Osteocyte (in vitro differentiated cells): ENCODE results near the gene VPS13A. TPM values are rescaled to one million over a fixed set of nuclear protein-coding genes. Genes with fewer than 3 reads are reported as not detected.

Experiments used
- DNase-seq: peaks from one replicate; pipeline ENCODE4 v3.0.0; 2021; ENCODE audit warnings: mixed read lengths; ENCODE audit not compliant: unreplicated experiment; ENCODE audit errors: extremely low spot score
- H3K27ac Mint-ChIP-seq: one replicate; pipeline ENCODE4 v1.8.0; 2021; ENCODE audit warnings: mild to moderate bottlenecking, mixed read lengths; ENCODE audit not compliant: unreplicated experiment
- H3K27me3 Mint-ChIP-seq: one replicate; pipeline ENCODE4 v1.8.0; 2021; ENCODE audit warnings: mixed read lengths; ENCODE audit not compliant: unreplicated experiment
- H3K36me3 Mint-ChIP-seq: one replicate; pipeline ENCODE4 v1.8.0; 2021; ENCODE audit warnings: mixed read lengths; ENCODE audit not compliant: unreplicated experiment
- H3K4me1 Mint-ChIP-seq: one replicate; pipeline ENCODE4 v1.8.0; 2021; ENCODE audit warnings: mixed read lengths; ENCODE audit not compliant: unreplicated experiment
- H3K4me3 Mint-ChIP-seq: one replicate; pipeline ENCODE4 v1.8.0; 2021; ENCODE audit warnings: mild to moderate bottlenecking, moderate library complexity, mixed read lengths; ENCODE audit not compliant: unreplicated experiment
- H3K9me3 Mint-ChIP-seq: one replicate; pipeline ENCODE4 v1.8.0; 2021; ENCODE audit warnings: mixed read lengths; ENCODE audit not compliant: unreplicated experiment
- CTCF ChIP-seq: fragments of 200-600 bp; sonication (generic); IDR thresholded peaks from 2 replicates; pipeline ENCODE4 v1.5.0; 2021; ENCODE audit warnings: antibody characterized with exemption, mild to moderate bottlenecking, moderate library complexity
- total RNA-seq: library from RNA; stranded (reverse); gene quantifications from 2 replicates; pipeline ENCODE4 v1.2.1, GENCODE V29; 2021

VPS13A gene
- total RNA-seq, 1 donor from 2014 or later = 31.4 TPM

DNA sequence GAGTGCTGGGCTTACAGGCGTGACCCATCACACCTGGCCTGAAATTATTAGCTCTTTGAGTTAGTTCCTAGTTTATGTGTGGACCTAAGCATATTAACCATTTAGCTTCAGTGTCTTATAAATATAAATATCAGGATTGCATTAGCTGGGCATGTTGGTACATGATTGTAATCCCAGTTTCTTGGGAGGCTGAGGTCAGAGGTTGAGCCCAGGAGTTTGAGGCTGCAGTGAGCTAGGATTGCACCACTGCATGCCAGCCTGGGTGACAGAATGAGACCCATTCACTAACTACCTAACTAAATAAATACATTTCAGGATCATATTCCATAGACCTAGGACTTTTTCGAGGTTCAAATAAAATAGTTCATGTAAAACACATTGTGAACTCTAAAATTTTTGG is 129.8 kb downstream of the VPS13A start:
- H3K36me3 Mint-ChIP-seq = peaks cover 18% of the 10 kb centered on the region
- no peak for TF ChIP-seq CTCF
- no peak for DNase-seq
- peaks cover 10% of the 10 kb centered on the region for H3K9me3 Mint-ChIP-seq
- no peaks in the 10 kb centered on the region for H3K27me3 Mint-ChIP-seq
- peaks cover 7% of the 10 kb centered on the region for H3K4me1 Mint-ChIP-seq
- H3K27ac Mint-ChIP-seq = no peak overlapping the region
- no peak overlapping the region for H3K4me3 Mint-ChIP-seq

DNA sequence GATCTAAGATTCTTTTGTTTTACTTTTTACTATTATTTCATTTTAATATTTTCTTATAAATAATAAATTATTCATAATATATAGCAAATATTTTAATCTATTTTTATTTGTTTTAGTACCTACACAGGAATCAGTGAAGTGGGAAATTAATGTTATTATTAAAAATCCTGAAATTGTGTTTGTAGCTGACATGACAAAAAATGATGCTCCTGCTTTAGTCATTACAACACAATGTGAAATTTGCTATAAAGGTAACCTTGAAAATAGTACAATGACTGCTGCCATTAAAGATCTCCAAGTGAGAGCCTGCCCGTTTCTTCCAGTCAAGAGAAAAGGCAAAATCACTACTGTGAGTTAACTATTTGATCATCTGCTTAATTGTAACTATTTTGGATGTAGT is 138.7 kb downstream of the VPS13A start:
- no peak overlapping the region for H3K27ac Mint-ChIP-seq

GRCh38 chr9:77325058-77325457 is 147.7 kb downstream of the VPS13A start:
- H3K36me3 Mint-ChIP-seq = peaks cover 30% of the 10 kb centered on the region
- no peaks in the 10 kb centered on the region for H3K9me3 Mint-ChIP-seq
- no peak for DNase-seq
- no peak overlapping the region for H3K27ac Mint-ChIP-seq
- H3K27me3 Mint-ChIP-seq = no peaks in the 10 kb centered on the region
- no peak overlapping the region for H3K4me3 Mint-ChIP-seq
- TF ChIP-seq CTCF = no peak
- no peaks in the 10 kb centered on the region for H3K4me1 Mint-ChIP-seq

More for the DNA sequence above, 138.7 kb downstream of the VPS13A start:
- H3K4me3 Mint-ChIP-seq = no peak overlapping the region
- peaks cover 35% of the 10 kb centered on the region for H3K36me3 Mint-ChIP-seq
- no peak for DNase-seq
- no peaks in the 10 kb centered on the region for H3K27me3 Mint-ChIP-seq
- H3K4me1 Mint-ChIP-seq = peaks cover 6% of the 10 kb centered on the region
- no peak for TF ChIP-seq CTCF
- peaks cover 10% of the 10 kb centered on the region for H3K9me3 Mint-ChIP-seq

DNA sequence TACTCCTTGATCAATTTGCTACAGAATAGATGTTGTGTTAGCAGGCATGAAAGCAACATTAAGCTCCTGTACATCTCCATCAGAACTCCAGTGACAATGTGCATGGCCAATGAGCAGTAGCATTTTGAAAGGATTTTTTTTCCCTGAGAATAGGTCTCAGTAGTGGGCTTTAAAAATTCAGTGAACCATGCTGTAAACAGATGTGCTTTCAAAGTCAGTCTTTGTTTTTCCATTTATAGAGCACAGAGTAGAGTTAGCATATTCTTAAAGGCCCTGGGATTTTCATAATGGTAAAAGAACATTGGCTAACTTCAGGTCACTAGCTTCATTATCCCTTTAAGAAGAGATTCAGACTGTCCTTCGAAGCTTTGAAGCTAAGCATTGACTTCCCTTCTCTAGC is 150.8 kb downstream of the VPS13A start:
- Mint-ChIP-seq H3K4me1 (no peaks in the 10 kb centered on the region), H3K27me3 (no peaks in the 10 kb centered on the region), H3K9me3 (no peaks in the 10 kb centered on the region), H3K4me3 (no peak overlapping the region), H3K27ac (no peak overlapping the region), H3K36me3 (peaks cover 22% of the 10 kb centered on the region)
- DNase-seq = no peak
- no peak for TF ChIP-seq CTCF

- peaks cover 28% of the 10 kb centered on the region for H3K36me3 Mint-ChIP-seq
- no peak for DNase-seq
- no peaks in the 10 kb centered on the region for H3K4me1 Mint-ChIP-seq
- no peak overlapping the region for H3K4me3 Mint-ChIP-seq
- TF ChIP-seq CTCF = no peak
- no peaks in the 10 kb centered on the region for H3K27me3 Mint-ChIP-seq
- no peaks in the 10 kb centered on the region for H3K9me3 Mint-ChIP-seq
- no peak overlapping the region for H3K27ac Mint-ChIP-seq
These were observed 192.7 kb downstream of the VPS13A start for GRCh38 chr9:77370064-77370463.
